Stimulated activated CD4-positive, alpha-beta T cell treated with anti-CD3 and anti-CD28 coated beads, Interleukin-2, amount 100 ng/mL, for 48 hours (primary cell): Measurements from ENCODE around the gene SPRYD3.

Experiments used
- DNase-seq, 2 donors: peaks; one replicate each; pipeline ENCODE4 v3.0.0-alpha.2; 2020

Gene SPRYD3

GRCh38 chr12:53077030-53077429 lies 2.2 kb downstream of the SPRYD3 start:
- no peak for DNase-seq

DNA sequence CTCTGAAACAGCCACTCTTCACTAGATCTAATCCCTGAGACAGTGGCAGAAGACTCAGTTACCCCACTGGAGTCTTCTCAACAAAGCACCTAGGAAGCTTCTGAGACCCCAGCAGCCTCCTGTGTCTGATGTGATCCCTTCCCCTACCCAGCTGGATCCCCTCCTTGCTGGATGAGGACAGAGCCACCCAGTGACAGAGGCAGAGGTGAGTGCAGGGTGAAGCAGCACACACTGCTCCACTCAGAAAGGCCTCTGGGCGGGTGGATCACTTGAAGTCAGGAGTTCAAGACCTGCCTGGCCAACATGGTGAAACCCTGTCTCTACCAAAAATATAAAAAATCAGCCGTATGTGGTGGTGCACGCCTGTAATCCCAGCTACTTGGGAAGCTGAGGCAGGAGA lies 2.7 kb downstream of the SPRYD3 start:
- DNase-seq = no peak

DNA sequence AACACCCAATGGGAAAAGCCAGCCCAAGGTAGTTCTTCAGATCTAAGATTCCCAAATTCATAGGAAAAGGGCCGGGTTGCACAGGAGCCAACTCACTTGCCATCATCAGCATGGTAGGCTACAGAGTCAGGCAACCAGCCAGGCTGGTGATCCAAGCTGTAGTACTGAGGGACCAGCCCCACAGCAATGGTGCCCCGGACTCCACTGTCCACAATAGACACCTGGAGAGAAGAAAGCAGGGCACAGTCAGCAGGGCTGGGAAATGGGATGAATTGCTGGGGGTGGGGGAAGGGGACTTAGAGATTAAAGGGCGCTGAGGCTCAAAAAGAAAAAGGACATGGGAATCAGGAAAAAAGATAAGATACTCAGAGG lies 4.2 kb downstream of the SPRYD3 start:
- no peak for DNase-seq

DNA sequence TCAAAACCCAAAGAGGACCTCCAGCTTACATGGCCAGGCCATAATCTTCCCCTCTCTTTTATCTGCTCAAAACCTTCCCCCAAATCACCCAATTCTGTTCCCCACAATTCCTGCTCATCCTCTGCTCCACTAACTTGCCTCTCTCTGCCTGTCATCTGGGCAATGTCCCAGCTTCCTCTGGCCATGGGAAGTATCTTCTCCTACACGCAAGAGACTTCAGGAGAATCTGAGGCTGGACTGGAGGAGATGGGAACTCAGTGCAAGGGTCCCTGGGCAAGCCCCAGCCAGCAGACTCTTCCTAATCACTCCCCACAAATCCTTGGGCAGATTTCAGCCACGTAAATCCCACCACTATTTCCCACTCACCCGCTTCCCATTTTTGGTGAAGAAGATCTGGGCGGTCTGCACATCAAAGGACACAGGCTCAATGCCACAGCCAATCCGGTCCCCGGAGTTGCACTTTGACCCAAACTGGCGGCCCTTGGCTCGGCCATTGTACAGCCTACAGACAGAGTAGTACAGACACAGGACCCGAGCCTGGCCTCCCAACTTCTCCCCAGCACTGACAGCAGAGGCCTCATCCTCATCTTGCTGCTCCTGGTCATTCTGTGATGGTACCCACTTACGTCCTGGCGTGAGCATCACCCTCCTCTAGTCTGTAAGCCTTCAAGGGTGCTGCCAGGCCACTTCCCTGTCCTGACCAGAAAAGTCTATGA lies 4.7 kb downstream of the SPRYD3 start:
- no peak for DNase-seq

- no peak for DNase-seq
Measured at GRCh38 chr12:53073881-53074280, 5.3 kb downstream of the SPRYD3 start.

GRCh38 chr12:53071591-53072551 lies 7.3 kb downstream of the SPRYD3 start:
- DNase-seq = no peak

- no peak for DNase-seq
Measured at GRCh38 chr12:53070877-53071492, 8.2 kb downstream of the SPRYD3 start.

GRCh38 chr12:53069621-53070410 lies 9.4 kb downstream of the SPRYD3 start:
- DNase-seq = no peak

DNA sequence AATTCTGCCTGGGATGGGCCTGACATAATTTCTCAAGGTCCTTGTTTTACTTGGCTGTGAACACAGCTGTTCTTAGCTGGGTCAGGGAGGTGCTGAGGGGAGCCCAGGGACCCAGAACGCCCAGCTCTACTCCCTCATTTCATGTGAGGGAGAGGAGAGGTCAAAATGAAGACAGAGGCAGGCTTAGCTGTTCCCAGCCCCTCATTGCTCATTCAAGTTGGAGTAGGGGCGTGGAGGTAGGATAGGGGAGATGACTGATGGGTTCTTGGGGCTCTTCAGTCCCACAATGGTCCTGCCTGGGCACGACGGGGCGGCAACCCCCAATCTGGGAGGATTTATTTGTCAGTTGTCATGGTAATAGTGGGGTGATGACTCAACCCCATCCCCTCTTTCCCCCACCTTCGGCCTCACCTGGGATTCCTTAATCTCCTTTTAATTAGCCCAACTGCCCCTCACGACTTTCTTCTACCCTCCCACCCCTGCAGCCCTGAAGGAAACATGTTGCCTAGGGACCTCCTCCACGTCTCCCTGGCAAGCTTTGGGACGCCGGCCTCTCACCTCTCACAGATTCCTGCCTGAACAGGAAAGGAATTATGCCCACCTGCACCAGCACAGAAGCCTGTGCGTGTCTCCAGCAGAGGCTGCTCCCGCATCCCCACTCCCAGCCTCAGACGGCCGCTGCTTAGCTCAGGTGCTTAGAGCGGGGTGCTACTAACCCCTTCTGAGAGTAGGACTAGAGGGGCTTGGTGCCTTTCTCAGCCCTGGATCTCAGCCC lies 10.2 kb downstream of the SPRYD3 start:
- no peak for DNase-seq

- no peak for DNase-seq
Measured at GRCh38 chr12:53067993-53068770, 11.0 kb downstream of the SPRYD3 start.

- DNase-seq = no peak
Measured at GRCh38 chr12:53067074-53067992, 11.9 kb downstream of the SPRYD3 start.

- peak; percentile 70 to 76 for DNase-seq
Measured at GRCh38 chr12:53065975-53066931, 12.9 kb downstream of the SPRYD3 start.

- DNase-seq = no peak
Measured at GRCh38 chr12:53065470-53065869, 13.7 kb downstream of the SPRYD3 start.

- DNase-seq = no peak
Measured at GRCh38 chr12:53064613-53065436, 14.4 kb downstream of the SPRYD3 start.

- no peak for DNase-seq
Measured at GRCh38 chr12:53063708-53064612, 15.2 kb downstream of the SPRYD3 start.

GRCh38 chr12:53062977-53063707 lies 16.0 kb downstream of the SPRYD3 start:
- DNase-seq = no peak
